Neural cell (in vitro differentiated cells): ENCODE measurements around the gene NTPCR. TPM values are rescaled to one million over a fixed set of nuclear protein-coding genes. Genes with fewer than 3 reads are reported as not detected.

Source experiments
- H2AFZ ChIP-seq: fragments of 200-600, 300-800 bp; sonication (generic), shearing (Covaris generic); 2 replicates; pipeline ENCODE4 v1.6.0; 2014; ENCODE audit warnings: low read depth, mild to moderate bottlenecking, antibody characterized with exemption, low read length, moderate library complexity
- H3F3A ChIP-seq: fragments of 200-600 bp; shearing (Covaris generic); 2 replicates; pipeline ENCODE4 v1.6.1; 2016; ENCODE audit warnings: mild to moderate bottlenecking, moderate library complexity, mixed read lengths, antibody characterized with exemption, low read length; ENCODE audit not compliant: insufficient read depth, poor library complexity, severe bottlenecking
- H3K27ac ChIP-seq: fragments of 200-600, 300-800 bp; sonication (generic), shearing (Covaris generic); 2 replicates; pipeline ENCODE4 v1.5.1; 2014; ENCODE audit warnings: mild to moderate bottlenecking, low read length, moderate library complexity
- H3K27me3 ChIP-seq: fragments of 300-800, 200-600 bp; sonication (generic), shearing (Covaris generic); 2 replicates; pipeline ENCODE4 v1.6.0; 2014; ENCODE audit warnings: mild to moderate bottlenecking, low read depth, low read length, moderate library complexity; ENCODE audit not compliant: insufficient read depth
- H3K36me3 ChIP-seq: fragments of 300-800, 200-600 bp; sonication (generic), shearing (Covaris generic); 2 replicates; pipeline ENCODE4 v1.5.1; 2014; ENCODE audit warnings: mild to moderate bottlenecking, antibody characterized with exemption, low read length, moderate library complexity; ENCODE audit not compliant: insufficient read depth
- H3K4me2 ChIP-seq: fragments of 300-800, 200-600 bp; sonication (generic), shearing (Covaris generic); 2 replicates; pipeline ENCODE4 v1.6.0; 2014; ENCODE audit warnings: mild to moderate bottlenecking, low read length
- H3K4me3 ChIP-seq: fragments of 300-800, 200-600 bp; sonication (generic), shearing (Covaris generic); 2 replicates; pipeline ENCODE4 v1.5.1; 2014; ENCODE audit warnings: mild to moderate bottlenecking, low read length, moderate library complexity
- H3K79me2 ChIP-seq: fragments of 200-600 bp; shearing (Covaris generic); replicated peaks from 2 replicates; pipeline ENCODE4 v1.6.0; 2014; ENCODE audit warnings: mild to moderate bottlenecking, low read length, moderate library complexity; ENCODE audit not compliant: insufficient read depth
- H3K9ac ChIP-seq: fragments of 300-800, 200-600 bp; sonication (generic), shearing (Covaris generic); 2 replicates; pipeline ENCODE4 v1.6.1; 2016; ENCODE audit warnings: mild to moderate bottlenecking, low read length, mixed read lengths
- H3K9me2 ChIP-seq: fragments of 200-600 bp; shearing (Covaris generic); 2 replicates; pipeline ENCODE4 v1.6.1; 2016; ENCODE audit warnings: mild to moderate bottlenecking, low read length, mixed read lengths; ENCODE audit not compliant: insufficient read depth
- H3K9me3 ChIP-seq: fragments of 200-600, 300-800 bp; sonication (generic), shearing (Covaris generic); 2 replicates; pipeline ENCODE4 v1.6.1; 2016; ENCODE audit warnings: mild to moderate bottlenecking, mixed run types, low read length, moderate library complexity, mixed read lengths
- H4K20me1 ChIP-seq: fragments of 200-600 bp; shearing (Covaris generic); 2 replicates; pipeline ENCODE4 v1.6.1; 2016; ENCODE audit warnings: mild to moderate bottlenecking, mixed run types; ENCODE audit not compliant: insufficient read depth
- CTCF ChIP-seq: fragments of 450-650 bp; IDR thresholded peaks from 2 replicates; pipeline ENCODE4 v1.5.1; 2014; ENCODE audit warnings: antibody characterized with exemption, mild to moderate bottlenecking, moderate library complexity; ENCODE audit not compliant: poor library complexity, severe bottlenecking
- EP300 ChIP-seq: fragments of 450-650 bp; conservative IDR thresholded peaks from 2 replicates; pipeline ENCODE4 v1.6.1; 2014; ENCODE audit warnings: antibody characterized with exemption, mild to moderate bottlenecking, moderate library complexity; ENCODE audit not compliant: poor library complexity, severe bottlenecking
- EZH2 ChIP-seq: fragments of 200-600, 300-800 bp; shearing (Covaris generic), sonication (generic); IDR thresholded peaks from 2 replicates; pipeline ENCODE4 v1.6.1; 2014; ENCODE audit warnings: antibody characterized with exemption, low read length, borderline replicate concordance, mild to moderate bottlenecking; ENCODE audit not compliant: insufficient read depth, poor library complexity, severe bottlenecking
- MXI1 ChIP-seq: fragments of 450-650 bp; conservative IDR thresholded peaks from 2 replicates; pipeline ENCODE4 v1.6.1; 2014; ENCODE audit warnings: antibody characterized with exemption, mild to moderate bottlenecking; ENCODE audit not compliant: poor library complexity, severe bottlenecking
- POLR2AphosphoS5 ChIP-seq: IDR thresholded peaks from 2 replicates; pipeline ENCODE4 v1.6.1; 2012
- RAD21 ChIP-seq: fragments of 450-650 bp; conservative IDR thresholded peaks from 2 replicates; pipeline ENCODE4 v1.6.1; 2014; ENCODE audit warnings: antibody characterized with exemption, mild to moderate bottlenecking, moderate library complexity
- SMC3 ChIP-seq: fragments of 450-650 bp; conservative IDR thresholded peaks from 2 replicates; pipeline ENCODE4 v1.6.1; 2014; ENCODE audit warnings: antibody characterized with exemption, mild to moderate bottlenecking, moderate library complexity; ENCODE audit not compliant: poor library complexity
- TAF1 ChIP-seq: IDR thresholded peaks from 2 replicates; pipeline ENCODE4 v1.6.1; 2012; ENCODE audit warnings: low read depth
- polyA plus RNA-seq: library from polyadenylated mRNA; depleted of rRNA; stranded (reverse); fragments of >200 nt; gene quantifications from 2 replicates; pipeline ENCODE4 v1.2.3, GENCODE V29; 2014
- TF ChIP-seq, protein P1 (sequence below): IDR thresholded peaks from 2 replicates; pipeline ENCODE4 v1.6.1; 2012; ENCODE audit warnings: borderline replicate concordance

The NTPCR gene
- polyA plus RNA-seq, 1 donor from 2014 or later = 36.7 TPM

- peaks cover 3% of the 10 kb centered on the region for H3K9me3 ChIP-seq
Measured at GRCh38 chr1:232974971-232975370, 24.6 kb downstream of the NTPCR start.

DNA sequence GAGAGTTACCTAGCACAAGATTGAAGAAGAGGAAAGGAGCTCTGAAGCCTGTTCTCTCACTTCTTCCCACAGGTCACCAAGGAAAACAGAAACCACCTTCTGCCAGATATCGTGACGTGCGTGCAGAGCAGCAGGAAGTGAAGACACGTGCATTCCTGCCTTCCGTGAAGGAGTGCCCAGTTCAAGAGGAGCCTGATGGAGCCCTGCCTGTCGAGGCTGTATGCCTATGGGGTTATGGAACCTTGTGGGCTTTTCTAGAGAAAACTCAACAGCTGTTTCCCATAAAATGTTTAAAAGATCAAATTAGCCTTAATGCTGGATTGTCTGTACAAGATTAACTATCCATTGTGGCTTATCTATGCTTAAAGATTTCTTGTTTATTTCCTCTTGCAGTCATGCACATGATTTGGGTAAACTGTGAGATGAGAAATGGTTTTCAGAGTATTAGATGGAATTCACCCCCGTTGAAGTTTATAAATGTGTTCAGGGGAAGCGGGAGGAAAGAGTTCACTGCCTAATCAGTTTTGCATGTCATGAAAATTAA lies 27.8 kb downstream of the NTPCR start:
- Histone ChIP-seq H3K9ac (no peak overlapping the region), H3F3A (no peaks in the 10 kb centered on the region), H2AFZ (no peak overlapping the region), H3K4me2 (no peak overlapping the region), H3K36me3 (no peaks in the 10 kb centered on the region), H3K9me2 (no peaks in the 10 kb centered on the region), H4K20me1 (no peaks in the 10 kb centered on the region), H3K9me3 (peaks cover 3% of the 10 kb centered on the region), H3K27ac (no peak overlapping the region), H3K27me3 (no peaks in the 10 kb centered on the region), H3K79me2 (no peaks in the 10 kb centered on the region), H3K4me3 (no peak overlapping the region)
- TF ChIP-seq POLR2AphosphoS5 = no peak
- TF ChIP-seq, protein P1, sequence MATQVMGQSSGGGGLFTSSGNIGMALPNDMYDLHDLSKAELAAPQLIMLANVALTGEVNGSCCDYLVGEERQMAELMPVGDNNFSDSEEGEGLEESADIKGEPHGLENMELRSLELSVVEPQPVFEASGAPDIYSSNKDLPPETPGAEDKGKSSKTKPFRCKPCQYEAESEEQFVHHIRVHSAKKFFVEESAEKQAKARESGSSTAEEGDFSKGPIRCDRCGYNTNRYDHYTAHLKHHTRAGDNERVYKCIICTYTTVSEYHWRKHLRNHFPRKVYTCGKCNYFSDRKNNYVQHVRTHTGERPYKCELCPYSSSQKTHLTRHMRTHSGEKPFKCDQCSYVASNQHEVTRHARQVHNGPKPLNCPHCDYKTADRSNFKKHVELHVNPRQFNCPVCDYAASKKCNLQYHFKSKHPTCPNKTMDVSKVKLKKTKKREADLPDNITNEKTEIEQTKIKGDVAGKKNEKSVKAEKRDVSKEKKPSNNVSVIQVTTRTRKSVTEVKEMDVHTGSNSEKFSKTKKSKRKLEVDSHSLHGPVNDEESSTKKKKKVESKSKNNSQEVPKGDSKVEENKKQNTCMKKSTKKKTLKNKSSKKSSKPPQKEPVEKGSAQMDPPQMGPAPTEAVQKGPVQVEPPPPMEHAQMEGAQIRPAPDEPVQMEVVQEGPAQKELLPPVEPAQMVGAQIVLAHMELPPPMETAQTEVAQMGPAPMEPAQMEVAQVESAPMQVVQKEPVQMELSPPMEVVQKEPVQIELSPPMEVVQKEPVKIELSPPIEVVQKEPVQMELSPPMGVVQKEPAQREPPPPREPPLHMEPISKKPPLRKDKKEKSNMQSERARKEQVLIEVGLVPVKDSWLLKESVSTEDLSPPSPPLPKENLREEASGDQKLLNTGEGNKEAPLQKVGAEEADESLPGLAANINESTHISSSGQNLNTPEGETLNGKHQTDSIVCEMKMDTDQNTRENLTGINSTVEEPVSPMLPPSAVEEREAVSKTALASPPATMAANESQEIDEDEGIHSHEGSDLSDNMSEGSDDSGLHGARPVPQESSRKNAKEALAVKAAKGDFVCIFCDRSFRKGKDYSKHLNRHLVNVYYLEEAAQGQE = no peak
- TF ChIP-seq MXI1 = no peak
- no peak for TF ChIP-seq RAD21
- TF ChIP-seq EP300 = no peak
- TF ChIP-seq TAF1 = no peak
- TF ChIP-seq CTCF = no peak
- no peak for TF ChIP-seq SMC3
- TF ChIP-seq EZH2 = no peak

More at GRCh38 chr1:232974971-232975370, 24.6 kb downstream of the NTPCR start:
- Histone ChIP-seq H4K20me1 (no peaks in the 10 kb centered on the region), H3K27ac (no peak overlapping the region), H3K36me3 (peaks cover 4% of the 10 kb centered on the region), H3K4me2 (no peak overlapping the region), H3K9me2 (no peaks in the 10 kb centered on the region), H3K27me3 (no peaks in the 10 kb centered on the region), H3K79me2 (no peaks in the 10 kb centered on the region), H2AFZ (no peak overlapping the region), H3K4me3 (no peak overlapping the region), H3F3A (no peaks in the 10 kb centered on the region), H3K9ac (no peak overlapping the region)
- TF ChIP-seq POLR2AphosphoS5 = no peak
- no peak for TF ChIP-seq TAF1
- TF ChIP-seq, protein P1 = no peak
- TF ChIP-seq EZH2 = no peak
- no peak for TF ChIP-seq SMC3
- no peak for TF ChIP-seq CTCF
- TF ChIP-seq MXI1 = no peak
- TF ChIP-seq EP300 = no peak
- TF ChIP-seq RAD21 = no peak
